Measurements from ENCODE around the gene WNT6. TPM values are rescaled to one million over a fixed set of nuclear protein-coding genes. Genes with fewer than 3 reads are reported as not detected.

Gene WNT6
- total RNA-seq, 1 experiment from 2014 or later = 1.4 TPM

- ATAC-seq = no peak
- no TSS peak for BruUV-seq (replicated peaks)
Measured at GRCh38 chr2:218828477-218828778, 31.2 kb upstream of the WNT6 start.

More at GRCh38 chr2:218828477-218828778, 31.2 kb upstream of the WNT6 start:
- peaks cover 12 to 20% of the 10 kb centered on the region in 2 experiments for H3K4me1 ChIP-seq (ENCODE audit: control insufficient read depth in 1 of 2, insufficient read depth in 2 of 2, low read length in 2 of 2)
- no peak overlapping the region for H3K4me2 ChIP-seq (ENCODE audit: low read length)
- ChIA-PET RAD21 (ENCODE audit: low non-redundant PET in 1 of 2, low total read pairs in 2 of 2, uncharacterized antibody in 2 of 2, unreplicated experiment in 2 of 2) (no interaction called here), POLR2A (no interaction called here), CTCF (no interaction called here)
- no peaks in the 10 kb centered on the region for H3K9me3 ChIP-seq (ENCODE audit: control insufficient read depth in 1 of 2, insufficient read depth in 1 of 2, low read depth in 1 of 2, low read length in 2 of 2)
- no peak overlapping the region for H3K27ac ChIP-seq (ENCODE audit: low read depth, low read length)
- no peak for TF ChIP-seq POLR2AphosphoS5 (IDR thresholded peaks at IDR 0.05; ENCODE audit: low read depth, low read length)
- no peak for TF ChIP-seq YY1 (IDR thresholded peaks at IDR 0.05; ENCODE audit: extremely low read depth, insufficient replicate concordance, low read depth, low read length)
- no peak for TF ChIP-seq ZNF274 (IDR thresholded peaks at IDR 0.05; ENCODE audit: low read depth, low read length)
- TF ChIP-seq SIN3A (IDR thresholded peaks at IDR 0.05; ENCODE audit: low read depth) = no peak
- TF ChIP-seq ATF3 (IDR thresholded peaks at IDR 0.05) = no peak
- no peak for TF ChIP-seq JUND (IDR thresholded peaks at IDR 0.05)
- no peak for TF ChIP-seq EZH2phosphoT487 (IDR thresholded peaks at IDR 0.05; ENCODE audit: borderline replicate concordance)
- TF ChIP-seq POLR2A (IDR thresholded peaks at IDR 0.05; ENCODE audit: borderline replicate concordance, extremely low read depth, insufficient read depth, insufficient read length) = no peak
- TF ChIP-seq RAD21 (IDR thresholded peaks at IDR 0.05; ENCODE audit: low read depth) = no peak
- no peak for TF ChIP-seq ZFX (IDR thresholded peaks at IDR 0.05)
- TF ChIP-seq CTCF (IDR thresholded peaks at IDR 0.05 in 2 of 3, conservative IDR thresholded peaks at IDR 0.05 in 1 of 3; ENCODE audit: borderline replicate concordance in 1 of 3, insufficient read depth in 1 of 3, low read depth in 2 of 3, low read length in 2 of 3) = no peak
- TF ChIP-seq MAX (IDR thresholded peaks at IDR 0.05) = no peak
- no peak for TF ChIP-seq FOSL1 (IDR thresholded peaks at IDR 0.05; ENCODE audit: low read depth)
- no peak for TF ChIP-seq REST (IDR thresholded peaks at IDR 0.05; ENCODE audit: low read depth)
- no peaks in the 10 kb centered on the region for H3K36me3 ChIP-seq (ENCODE audit: control insufficient read depth in 1 of 2, insufficient read depth in 2 of 2, low read length in 2 of 2)
- H4K20me1 ChIP-seq (ENCODE audit: insufficient read depth) = no peaks in the 10 kb centered on the region
- intact Hi-C loops (cut with micrococcal nuclease) = no loop called here
- no peak overlapping the region for H2AFZ ChIP-seq (ENCODE audit: low read depth, low read length, poor library complexity, severe bottlenecking)
- H3K4me3 ChIP-seq (replicated peaks in 1 of 2; ENCODE audit: low read depth in 1 of 2, low read length in 2 of 2) = no peak overlapping the region
- H3K27me3 ChIP-seq (ENCODE audit: insufficient read depth, low read length) = no peaks in the 10 kb centered on the region
- no peak for DNase-seq (ENCODE audit: low read depth, low spot score)
- no peaks in the 10 kb centered on the region for H3K79me2 ChIP-seq (ENCODE audit: insufficient read depth, low read length)
- no peaks in the 10 kb centered on the region for H3K9me2 ChIP-seq (ENCODE audit: insufficient read depth)
- H3K9ac ChIP-seq (ENCODE audit: low read length) = no peak overlapping the region

Measured in HCT116 (cell line).